Ishikawa (cell line): Measurements from ENCODE around the gene MACROD2.

Source experiments
- CEBPB ChIP-seq: IDR thresholded peaks from 2 replicates; pipeline ENCODE4 v1.6.1; 2012
- CREB1 ChIP-seq: IDR thresholded peaks from 2 replicates; pipeline ENCODE4 v1.6.1; 2012; ENCODE audit warnings: low read depth
- EGR1 ChIP-seq: IDR thresholded peaks from 2 replicates; pipeline ENCODE4 v1.6.1; 2012
- EP300 ChIP-seq: IDR thresholded peaks from 2 replicates; pipeline ENCODE4 v1.6.1; 2012; ENCODE audit warnings: borderline replicate concordance
- FOXM1 ChIP-seq: IDR thresholded peaks from 2 replicates; pipeline ENCODE4 v1.6.1; 2012; ENCODE audit warnings: low read depth, borderline replicate concordance
- MAX ChIP-seq: IDR thresholded peaks from 2 replicates; pipeline ENCODE4 v1.6.1; 2012
- NFIC ChIP-seq: IDR thresholded peaks from 2 replicates; pipeline ENCODE4 v1.6.1; 2012
- RAD21 ChIP-seq: IDR thresholded peaks from 2 replicates; pipeline ENCODE4 v1.6.1; 2012; ENCODE audit warnings: low read depth
- REST ChIP-seq: IDR thresholded peaks from 2 replicates; pipeline ENCODE4 v1.6.1; 2012; ENCODE audit warnings: low read depth, mild to moderate bottlenecking
- TAF1 ChIP-seq: IDR thresholded peaks from 2 replicates; pipeline ENCODE4 v1.6.1; 2012; ENCODE audit warnings: low read depth, mild to moderate bottlenecking
- TCF12 ChIP-seq: IDR thresholded peaks from 2 replicates; pipeline ENCODE4 v1.6.1; 2012; ENCODE audit warnings: low read depth
- USF1 ChIP-seq: IDR thresholded peaks from 2 replicates; pipeline ENCODE4 v1.6.1; 2012
- YY1 ChIP-seq: IDR thresholded peaks from 2 replicates; pipeline ENCODE4 v1.6.1; 2012; ENCODE audit warnings: low read depth
- ZBTB7A ChIP-seq: IDR thresholded peaks from 2 replicates; pipeline ENCODE4 v1.6.1; 2012; ENCODE audit warnings: low read depth

The MACROD2 gene

GRCh38 chr20:15760001-15760621 is 1764.8 kb downstream of the MACROD2 start:
- TF ChIP-seq EGR1, result no peak
- no peak for TF ChIP-seq ZBTB7A
- no peak for TF ChIP-seq MAX
- no peak for TF ChIP-seq USF1
- TF ChIP-seq CEBPB, result no peak
- TF ChIP-seq TCF12, result no peak
- TF ChIP-seq FOXM1, result no peak
- no peak for TF ChIP-seq NFIC
- TF ChIP-seq REST, result no peak

GRCh38 chr20:15763366-15763765 is 1768.0 kb downstream of the MACROD2 start:
- no peak for TF ChIP-seq USF1
- TF ChIP-seq ZBTB7A, result no peak
- TF ChIP-seq TAF1, result no peak

GRCh38 chr20:15767586-15767985 is 1772.3 kb downstream of the MACROD2 start:
- TF ChIP-seq CEBPB, result no peak
- no peak for TF ChIP-seq MAX
- TF ChIP-seq EP300, result no peak
- TF ChIP-seq REST, result no peak

- no peak for TF ChIP-seq USF1
- no peak for TF ChIP-seq ZBTB7A
- no peak for TF ChIP-seq MAX
- TF ChIP-seq FOXM1, result no peak
- TF ChIP-seq CREB1, result no peak
- TF ChIP-seq RAD21, result no peak
- no peak for TF ChIP-seq CEBPB
- no peak for TF ChIP-seq REST
- no peak for TF ChIP-seq EP300
- TF ChIP-seq YY1, result no peak
- TF ChIP-seq TAF1, result no peak
- TF ChIP-seq TCF12, result no peak
Observed at GRCh38 chr20:15767999-15768741, 1772.9 kb downstream of the MACROD2 start.
